GM20000 (cell line): ENCODE results near the gene PGM5.

Experiments used
- DNase-seq: peaks from one replicate; pipeline ENCODE4 v3.0.0; 2012; ENCODE audit warnings: low spot score
- CTCF ChIP-seq: IDR thresholded peaks from 2 replicates; pipeline ENCODE4 v1.5.1; 2012; ENCODE audit warnings: mild to moderate bottlenecking, control low read depth; ENCODE audit errors: extremely low read depth, missing control alignments

Gene PGM5

GRCh38 chr9:68433531-68434110 lies 77.2 kb downstream of the PGM5 start:
- DNase-seq = no peak
- no peak for TF ChIP-seq CTCF

- no peak for TF ChIP-seq CTCF
- no peak for DNase-seq
These were observed 81.4 kb downstream of the PGM5 start for GRCh38 chr9:68437785-68438184.

DNA sequence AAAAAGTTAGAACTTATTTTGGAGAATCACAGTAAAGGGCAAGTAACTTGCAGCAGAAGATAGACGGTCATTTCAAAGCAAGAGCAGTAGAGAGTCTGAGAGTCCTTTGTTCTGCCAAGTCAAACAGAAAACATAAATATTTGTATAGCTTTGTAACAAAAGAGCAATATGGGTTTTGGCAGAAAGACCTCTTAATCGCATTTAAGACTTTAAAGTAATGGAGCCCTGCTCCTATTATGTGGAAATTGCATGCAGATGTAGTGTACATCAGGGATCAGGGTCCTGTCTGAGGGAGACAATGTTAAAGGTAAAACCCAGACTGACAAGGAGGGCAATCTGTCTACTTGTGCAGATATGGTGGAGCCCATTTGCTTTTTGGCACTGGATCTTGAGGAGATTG lies 87.2 kb downstream of the PGM5 start:
- TF ChIP-seq CTCF = no peak
- no peak for DNase-seq

DNA sequence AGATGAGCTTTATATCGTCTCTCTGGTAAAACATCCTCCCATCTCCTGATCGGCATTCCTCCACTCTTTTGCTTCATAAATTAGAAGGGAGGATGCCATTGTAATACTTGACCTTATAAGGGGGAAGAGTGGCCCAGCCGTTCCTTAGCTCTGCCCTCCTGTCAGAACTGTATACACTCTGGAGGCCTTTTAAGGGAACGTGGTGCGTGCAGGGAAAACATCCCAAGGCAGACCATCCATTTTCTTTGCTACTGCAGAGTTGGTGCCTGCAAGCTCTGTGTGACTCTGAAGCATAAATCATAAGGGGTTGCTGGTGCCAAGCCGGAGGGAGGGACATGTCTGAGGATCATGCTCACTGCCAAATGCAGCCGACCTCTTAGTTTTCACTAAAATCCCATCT lies 90.4 kb downstream of the PGM5 start:
- DNase-seq = no peak
- no peak for TF ChIP-seq CTCF

- TF ChIP-seq CTCF = no peak
- no peak for DNase-seq
These were observed 91.2 kb downstream of the PGM5 start for GRCh38 chr9:68447611-68448010.

DNA sequence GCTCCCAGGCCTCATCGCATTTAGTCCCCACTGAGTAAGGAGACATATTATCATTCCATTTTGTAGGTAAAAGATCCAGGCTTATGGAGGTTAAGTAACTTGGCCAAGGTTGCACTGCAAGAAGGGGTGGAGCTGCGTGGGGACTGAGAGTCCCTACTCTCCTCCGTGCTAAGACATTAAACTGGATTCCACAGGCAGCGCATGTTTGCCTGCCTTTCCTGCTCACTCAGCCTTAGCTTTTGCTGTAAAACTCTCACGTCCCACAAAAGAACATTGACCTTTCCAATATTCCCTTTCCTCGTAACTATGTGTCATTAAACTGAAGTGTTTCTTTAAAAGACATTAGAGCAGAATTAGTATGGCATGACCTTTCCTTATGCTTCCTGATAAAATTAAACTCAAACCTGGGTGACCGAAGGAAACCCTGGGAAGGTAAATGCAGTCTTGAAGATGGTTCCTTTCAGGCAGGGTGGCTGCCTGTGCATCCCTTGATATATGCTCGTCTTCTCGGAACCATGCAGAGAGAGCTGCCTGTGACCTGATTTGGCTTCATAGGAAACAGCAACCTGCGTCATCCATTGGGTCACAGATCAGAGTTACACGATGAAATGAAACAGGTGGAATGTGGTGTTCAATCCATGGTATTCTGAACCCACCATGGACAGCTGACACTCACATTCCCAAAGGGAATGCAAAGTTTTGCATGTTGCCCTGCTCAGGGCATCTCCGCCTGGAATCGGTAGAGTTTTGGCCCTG lies 98.3 kb downstream of the PGM5 start:
- TF ChIP-seq CTCF = no peak
- no peak for DNase-seq

DNA sequence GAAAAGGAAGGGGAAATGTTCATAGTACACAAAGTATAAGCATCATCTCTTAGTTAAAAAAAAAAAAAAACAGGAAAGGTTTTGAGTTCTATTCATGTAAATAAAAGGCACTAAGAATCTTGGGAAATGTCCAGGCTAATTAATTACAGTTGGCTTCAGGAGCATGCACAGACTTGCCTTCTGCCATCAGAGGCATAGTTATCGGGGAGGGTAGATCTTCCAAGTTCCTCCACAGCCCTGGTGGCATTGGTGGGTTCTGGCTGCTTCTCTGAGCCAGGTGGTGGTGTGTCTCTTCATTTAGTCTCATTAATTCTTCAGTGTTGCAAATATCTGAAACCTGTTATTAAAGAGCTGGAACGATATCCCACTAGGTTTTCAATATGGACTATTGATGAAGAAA lies 99.0 kb downstream of the PGM5 start:
- no peak for DNase-seq
- TF ChIP-seq CTCF = no peak
